ENCODE measurements around the gene MTMR8. TPM values are rescaled to one million over a fixed set of nuclear protein-coding genes. Genes with fewer than 3 reads are reported as not detected.
A peak's percentile ranks its signal among the peaks of the same experiment; 100 is the strongest.
"Not testable (repeated sequence)": the region's sequence is repeated elsewhere in the genome, so short reads cannot be mapped to it uniquely, and the experiment has no call there.

Gene MTMR8
- 4.7 TPM for total RNA-seq

GRCh38 chrX:64394874-64395567 lies at the start of gene MTMR8:
TSS of gene MTMR8 (minus strand) at chrX:64395452. CDS start at chrX:64395363, 89 bp downstream.
- DNase-seq (ENCODE audit: low spot score), result peak; percentile 84
- intact Hi-C loops (cut with DNase I), result no loop called here
- peak; percentile 96 for ATAC-seq

- no peak for ATAC-seq
- intact Hi-C loops (cut with DNase I), result no loop called here
- DNase-seq (ENCODE audit: low spot score), result no peak
Observed at GRCh38 chrX:64439551-64439950, 44.3 kb upstream of the MTMR8 start.

- no peak for ATAC-seq
- intact Hi-C loops (cut with DNase I), result no loop called here
- no peak for DNase-seq (ENCODE audit: low spot score)
Observed at GRCh38 chrX:64437665-64438064, 42.4 kb upstream of the MTMR8 start.

GRCh38 chrX:64437218-64437617 lies 42.0 kb upstream of the MTMR8 start:
- DNase-seq (ENCODE audit: low spot score), result no peak
- ATAC-seq, result no peak
- intact Hi-C loops (cut with DNase I), result no loop called here

GRCh38 chrX:64428371-64428770 lies 33.1 kb upstream of the MTMR8 start:
- intact Hi-C loops (cut with DNase I), result no loop called here
- no peak for ATAC-seq

GRCh38 chrX:64427787-64428186 lies 32.5 kb upstream of the MTMR8 start:
- ATAC-seq (no peak), DNase-seq (ENCODE audit: low spot score) (no peak)
- intact Hi-C loops (cut with DNase I), result no loop called here

More at GRCh38 chrX:64428371-64428770, 33.1 kb upstream of the MTMR8 start:
- no peak for DNase-seq (ENCODE audit: low spot score)

GRCh38 chrX:64427281-64427680 lies 32.0 kb upstream of the MTMR8 start:
- DNase-seq (ENCODE audit: low spot score), result no peak
- ATAC-seq, result no peak
- intact Hi-C loops (cut with DNase I), result no loop called here

- ATAC-seq; DNase-seq (ENCODE audit: low spot score); intact Hi-C loops (cut with DNase I): not testable (repeated sequence)
Observed at GRCh38 chrX:64409730-64410129, 14.5 kb upstream of the MTMR8 start.

- ATAC-seq (no peak), DNase-seq (ENCODE audit: low spot score) (no peak)
- intact Hi-C loops (cut with DNase I), result no loop called here
Observed at GRCh38 chrX:64398088-64398487, 2.8 kb upstream of the MTMR8 start.

GRCh38 chrX:64395568-64395929 lies 297 bp upstream of the MTMR8 start:
- peak; percentile 12 for ATAC-seq
- intact Hi-C loops (cut with DNase I), result no loop called here
- DNase-seq (ENCODE audit: low spot score), result no peak

GRCh38 chrX:64394059-64394873 lies 986 bp downstream of the MTMR8 start:
- no peak for DNase-seq (ENCODE audit: low spot score)
- intact Hi-C loops (cut with DNase I), result no loop called here
- peak; percentile 48 for ATAC-seq

- DNase-seq (ENCODE audit: low spot score) (no peak), ATAC-seq (no peak)
- intact Hi-C loops (cut with DNase I), result no loop called here
Observed at GRCh38 chrX:64389489-64389888, 5.8 kb downstream of the MTMR8 start.

- intact Hi-C loops (cut with DNase I); DNase-seq (ENCODE audit: low spot score); ATAC-seq: not testable (repeated sequence)
Observed at GRCh38 chrX:64380789-64381188, 14.5 kb downstream of the MTMR8 start.

GRCh38 chrX:64379924-64380323 lies 15.3 kb downstream of the MTMR8 start:
- ATAC-seq (no peak), DNase-seq (ENCODE audit: low spot score) (no peak)
- intact Hi-C loops (cut with DNase I), result no loop called here

- no peak for ATAC-seq
- no peak for DNase-seq (ENCODE audit: low spot score)
- intact Hi-C loops (cut with DNase I), result no loop called here
Observed at GRCh38 chrX:64377753-64378152, 17.5 kb downstream of the MTMR8 start.

- intact Hi-C loops (cut with DNase I), result no loop called here
- ATAC-seq (no peak), DNase-seq (ENCODE audit: low spot score) (no peak)
Observed at GRCh38 chrX:64352081-64352480, 43.2 kb downstream of the MTMR8 start.

GRCh38 chrX:64350521-64350920 lies 44.7 kb downstream of the MTMR8 start:
- DNase-seq (ENCODE audit: low spot score), result no peak
- intact Hi-C loops (cut with DNase I), result no loop called here
- no peak for ATAC-seq

- ATAC-seq (no peak), DNase-seq (ENCODE audit: low spot score) (no peak)
- intact Hi-C loops (cut with DNase I), result no loop called here
Observed at GRCh38 chrX:64350047-64350446, 45.2 kb downstream of the MTMR8 start.

GRCh38 chrX:64342811-64343210 lies 52.4 kb downstream of the MTMR8 start:
- no peak for ATAC-seq
- DNase-seq (ENCODE audit: low spot score), result no peak
- intact Hi-C loops (cut with DNase I), result no loop called here

- DNase-seq (ENCODE audit: low spot score) (no peak), ATAC-seq (no peak)
- intact Hi-C loops (cut with DNase I), result no loop called here
Observed at GRCh38 chrX:64338296-64338695, 57.0 kb downstream of the MTMR8 start.
